GM12892 (cell line): Measurements from ENCODE around the gene HDGF. TPM values are rescaled to one million over a fixed set of nuclear protein-coding genes. Genes with fewer than 3 reads are reported as not detected.

ENCODE experiments used
- DNase-seq: peaks from one replicate; pipeline ENCODE4 v3.0.0; 2011; ENCODE audit not compliant: insufficient read length
- FAIRE-seq: peaks from 2 replicates; lab custom pipeline; 2011; peaks lifted over from hg19 to GRCh38; lab: Jason Lieb, UNC
- POLR2A ChIP-seq: IDR thresholded peaks from 2 replicates; pipeline ENCODE4 v1.6.1; 2011; ENCODE audit warnings: low read depth, low read length, control low read depth
- POLR2AphosphoS5 ChIP-seq: IDR thresholded peaks from 2 replicates; pipeline ENCODE4 v1.6.1; 2011; ENCODE audit warnings: low read depth, low read length, control low read depth
- TAF1 ChIP-seq: IDR thresholded peaks from 2 replicates; pipeline ENCODE4 v1.6.1; 2011; ENCODE audit warnings: low read depth, mild to moderate bottlenecking, control low read depth, low read length, borderline replicate concordance
- polyA plus RNA-seq: library from polyadenylated mRNA; unstranded; fragments of >200 nt; gene quantifications from one replicate; pipeline ENCODE4 v1.2.1, GENCODE V29; 2012; ENCODE audit warnings: missing spikeins, inconsistent platforms; ENCODE audit not compliant: missing spikeins

HDGF gene
- 139 TPM for polyA plus RNA-seq

DNA sequence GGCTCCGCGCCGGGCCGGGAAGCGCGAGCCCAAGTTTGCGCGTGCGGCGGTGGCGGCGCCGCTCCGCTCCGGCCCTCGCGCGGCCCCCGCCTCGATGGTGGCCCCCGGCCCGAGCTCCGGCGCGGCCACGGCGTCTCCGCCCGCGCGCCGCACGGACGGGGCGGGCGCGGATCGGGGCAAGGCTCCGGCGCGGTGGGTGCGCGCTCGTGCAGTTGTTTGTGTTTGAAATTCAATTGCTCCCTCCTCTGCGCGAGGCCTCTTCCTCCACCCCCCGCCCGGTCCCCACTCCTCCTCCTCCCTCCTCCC, at the start of gene HDGF:
TSS of gene HDGF (minus strand) at position 225 of the 306 bp plus-strand sequence. CDS start 246 bp downstream, outside the sequence.
- TF ChIP-seq POLR2AphosphoS5 (no peak), TAF1 (no peak), POLR2A (0 out of 2 replicates have a peak, but pooled peaks have one; percentile 18)
- DNase-seq (no peak), FAIRE-seq (no peak)

DNA sequence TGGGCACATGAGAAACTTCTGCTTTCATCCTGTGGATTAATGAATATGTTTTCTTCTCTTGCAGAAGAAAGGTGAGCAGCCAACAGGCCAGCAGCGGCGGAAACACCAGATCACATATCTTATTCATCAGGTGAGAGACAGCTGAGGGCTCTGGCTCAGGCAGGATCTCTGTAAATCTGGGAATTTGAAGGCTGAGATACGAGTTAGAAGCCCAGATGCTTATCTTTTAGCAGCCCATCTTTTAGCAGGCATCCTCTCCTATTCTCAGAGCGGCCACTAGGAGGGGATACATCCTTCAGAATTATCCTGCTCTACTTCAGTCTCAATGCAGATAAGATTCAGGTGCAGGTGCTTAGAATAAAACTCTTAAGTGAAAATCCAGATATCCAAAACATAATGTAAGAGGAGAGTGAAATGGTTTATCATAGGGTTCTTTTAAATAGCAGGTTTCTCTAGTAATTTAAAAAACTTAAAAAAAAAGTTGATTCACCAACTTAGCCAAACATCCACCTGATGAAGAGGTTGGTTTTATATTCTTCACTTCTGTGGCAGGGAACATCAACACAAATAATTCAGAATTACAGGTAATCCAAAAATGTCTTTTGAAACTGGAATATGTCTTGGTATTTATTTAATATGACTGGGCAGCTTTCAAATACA, 45.9 kb upstream of the HDGF start:
- TF ChIP-seq POLR2AphosphoS5 (no peak), POLR2A (no peak), TAF1 (no peak)
- FAIRE-seq (peak; percentile 27), DNase-seq (no peak)

DNA sequence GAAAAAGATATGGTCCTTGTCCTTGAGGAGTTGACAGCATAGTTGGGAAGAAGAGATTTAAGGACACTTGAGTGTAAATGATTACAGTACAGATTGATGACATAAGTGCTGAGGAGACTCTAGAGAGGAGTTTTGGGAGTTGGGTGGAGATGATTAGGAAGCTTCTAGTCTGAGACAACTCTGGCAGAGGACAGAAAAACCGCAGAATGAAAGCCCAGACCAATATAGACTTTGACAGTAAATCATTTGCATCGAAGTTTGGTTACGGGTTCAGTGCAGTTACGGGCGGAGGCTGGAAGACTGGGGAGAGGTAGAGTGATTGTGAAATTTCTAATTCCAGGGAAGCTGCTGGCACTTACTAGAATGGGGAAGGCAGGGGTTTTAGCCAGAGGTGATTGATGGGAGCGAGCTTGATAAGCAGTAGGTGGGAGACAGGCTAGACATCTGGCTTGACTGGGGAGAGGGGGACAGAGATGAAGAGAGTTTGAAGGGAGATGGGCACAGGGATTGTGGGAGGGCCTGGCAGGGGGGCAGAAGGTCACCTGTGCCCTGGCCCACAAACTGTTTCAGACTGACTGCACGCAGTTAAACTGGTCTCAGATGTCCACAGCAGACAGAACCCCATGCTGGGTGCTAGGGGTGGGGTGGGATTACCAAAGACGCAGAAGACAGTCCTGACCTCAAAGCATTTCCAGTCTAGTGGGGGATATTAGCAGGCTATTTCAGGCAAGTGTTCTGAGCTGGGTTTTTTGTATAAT, 45.0 kb upstream of the HDGF start:
- FAIRE-seq, result no peak
- TF ChIP-seq POLR2AphosphoS5 (no peak), TAF1 (no peak), POLR2A (no peak)

GRCh38 chr1:156795787-156796186, 44.3 kb upstream of the HDGF start:
- TF ChIP-seq POLR2AphosphoS5 (no peak), POLR2A (no peak), TAF1 (no peak)
- DNase-seq (no peak), FAIRE-seq (no peak)

More for the DNA sequence above, 45.0 kb upstream of the HDGF start:
- DNase-seq, result no peak

DNA sequence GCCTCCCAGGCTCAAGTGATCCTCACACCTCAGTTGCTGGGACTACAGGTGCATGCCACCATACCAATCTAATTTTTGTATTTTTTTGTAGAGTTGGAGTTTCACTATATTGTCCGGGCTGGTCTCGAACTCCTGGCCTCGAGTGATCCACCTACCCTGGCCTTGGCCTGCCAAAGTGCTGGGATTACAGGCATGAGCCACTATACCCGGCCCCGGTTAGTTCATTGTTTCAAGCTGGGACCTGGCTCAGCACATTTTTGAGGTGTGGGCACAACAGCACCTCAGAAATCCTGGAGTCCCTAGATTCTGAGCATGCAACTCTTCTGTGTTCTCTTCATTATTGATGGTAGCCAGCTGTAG, 43.9 kb upstream of the HDGF start:
- TF ChIP-seq POLR2AphosphoS5 (no peak), POLR2A (no peak), TAF1 (no peak)
- no peak for FAIRE-seq
- DNase-seq, result no peak

DNA sequence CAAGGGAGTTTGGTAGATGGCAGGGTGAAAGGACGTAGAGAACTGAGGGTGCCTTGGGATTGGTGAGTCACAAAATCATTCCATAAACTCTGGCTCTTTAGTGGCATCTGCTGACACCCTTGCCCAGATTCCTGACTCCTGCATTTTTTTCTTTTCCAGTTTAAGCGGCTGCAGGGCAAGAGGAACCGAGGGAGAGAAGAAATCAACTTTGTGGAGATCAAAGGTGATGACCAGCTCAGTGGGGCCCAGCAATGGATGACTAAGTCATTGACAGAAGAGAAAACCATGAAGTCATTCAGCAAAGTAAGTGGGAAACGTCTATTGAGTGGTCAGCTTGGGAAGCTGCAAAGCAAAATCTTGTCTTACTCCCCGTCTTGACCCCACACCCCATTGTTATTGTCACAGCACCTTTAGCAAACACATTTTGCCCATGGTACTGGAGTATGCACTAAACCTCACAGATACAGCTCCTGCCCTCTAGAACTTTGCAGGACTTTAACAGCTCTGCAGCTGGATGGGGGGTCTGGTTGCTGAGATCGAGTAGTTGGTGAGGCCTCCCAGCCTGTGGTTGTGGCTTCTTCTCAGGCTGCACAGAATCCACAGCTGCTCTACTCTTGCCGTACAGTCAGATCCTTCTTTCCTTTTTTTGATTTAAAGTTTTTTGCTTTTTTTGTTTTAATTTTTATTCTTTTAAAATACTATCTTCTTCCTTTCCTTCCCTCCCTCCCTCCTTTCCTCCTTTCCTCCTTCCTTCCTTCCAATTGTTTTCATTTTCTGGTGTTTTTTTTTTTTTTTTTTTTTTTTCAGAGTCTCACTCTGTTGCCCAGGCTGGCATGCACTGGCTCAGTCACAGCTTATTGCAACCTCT, 43.3 kb upstream of the HDGF start:
- no peak for DNase-seq
- FAIRE-seq, result no peak
- TF ChIP-seq POLR2A (no peak), TAF1 (no peak), POLR2AphosphoS5 (no peak)

DNA sequence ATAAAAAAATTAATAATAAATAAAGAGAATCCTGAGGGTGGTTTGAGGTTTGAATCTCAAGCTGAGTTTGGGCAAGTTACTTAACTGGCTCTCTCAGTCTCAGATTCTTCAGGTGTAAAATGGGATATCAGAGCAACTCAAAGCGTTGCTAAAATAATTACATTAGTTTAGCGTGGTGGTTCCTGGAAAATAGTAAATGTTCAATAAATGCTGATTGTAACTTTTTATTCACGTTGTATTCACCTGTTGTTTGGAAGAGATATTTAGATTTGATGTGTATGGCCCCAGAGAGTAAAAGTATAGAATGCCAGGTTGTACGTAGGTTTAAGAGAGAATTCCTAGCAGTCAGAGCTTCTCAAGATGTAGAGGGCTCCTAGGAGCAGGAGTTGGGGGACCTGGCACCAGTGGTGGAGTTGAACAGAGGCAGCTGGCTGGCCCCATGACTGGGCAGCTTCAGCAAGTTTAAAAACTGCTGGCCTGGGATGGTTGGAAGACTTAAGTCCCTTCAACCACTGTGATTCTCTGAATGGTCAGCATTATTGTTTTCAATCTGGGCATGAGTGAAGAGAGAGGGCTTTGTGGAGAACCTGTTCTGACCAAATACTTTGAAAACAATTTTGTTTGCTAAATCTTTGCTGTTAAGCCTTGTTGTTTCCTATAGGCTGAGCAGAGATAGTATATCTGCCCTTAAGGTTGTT, 38.3 kb upstream of the HDGF start:
- DNase-seq, result no peak
- TF ChIP-seq POLR2AphosphoS5 (no peak), TAF1 (no peak)
- no peak for FAIRE-seq

- TF ChIP-seq TAF1, result no peak
- DNase-seq (no peak), FAIRE-seq (no peak)
Measured at GRCh38 chr1:156788136-156788535, 36.7 kb upstream of the HDGF start.

- TF ChIP-seq TAF1 (no peak), POLR2AphosphoS5 (no peak), POLR2A (no peak)
- no peak for DNase-seq
Measured at GRCh38 chr1:156786640-156787039, 35.2 kb upstream of the HDGF start.

GRCh38 chr1:156785458-156785857, 34.0 kb upstream of the HDGF start:
- FAIRE-seq, result no peak
- TF ChIP-seq POLR2A (no peak), POLR2AphosphoS5 (no peak), TAF1 (no peak)
- DNase-seq, result no peak

More at GRCh38 chr1:156786640-156787039, 35.2 kb upstream of the HDGF start:
- FAIRE-seq, result no peak

DNA sequence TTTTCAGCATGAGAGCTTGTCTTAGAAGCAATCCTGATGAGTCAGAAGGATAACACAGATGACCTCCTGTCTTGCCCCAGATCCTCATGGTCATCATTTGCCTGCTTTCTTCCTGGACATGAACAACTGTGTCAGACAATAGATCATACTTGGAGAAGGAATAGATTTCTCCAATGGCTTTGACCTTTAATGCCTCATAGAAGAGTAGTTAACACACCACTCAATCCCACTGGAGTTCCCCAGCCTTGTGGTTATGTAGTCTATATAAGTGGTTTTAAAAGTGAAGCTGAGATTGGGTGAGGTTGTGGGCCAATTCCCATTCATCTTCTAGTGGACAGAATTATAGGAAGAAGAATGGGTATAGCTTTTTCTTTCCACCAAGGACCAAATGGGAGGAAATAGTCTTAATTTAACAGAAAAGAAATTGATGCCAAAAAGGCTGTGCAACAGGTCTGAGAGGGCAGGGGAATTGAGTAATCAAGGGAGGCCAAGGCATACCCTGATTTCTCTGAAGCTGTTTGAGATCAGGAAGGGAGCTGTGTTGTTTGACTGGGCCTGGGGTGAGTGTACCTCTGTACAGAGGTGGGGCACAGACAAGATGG, 30.2 kb upstream of the HDGF start:
- no peak for FAIRE-seq

More for the DNA sequence above, 30.2 kb upstream of the HDGF start:
- TF ChIP-seq TAF1 (no peak), POLR2A (no peak), POLR2AphosphoS5 (no peak)
- DNase-seq, result no peak
